Measurements from ENCODE around the gene C11orf68. TPM values are rescaled to one million over a fixed set of nuclear protein-coding genes. Genes with fewer than 3 reads are reported as not detected.

C11orf68 gene
- total RNA-seq, 1 experiment from 2014 or later, result 48.0 TPM

DNA sequence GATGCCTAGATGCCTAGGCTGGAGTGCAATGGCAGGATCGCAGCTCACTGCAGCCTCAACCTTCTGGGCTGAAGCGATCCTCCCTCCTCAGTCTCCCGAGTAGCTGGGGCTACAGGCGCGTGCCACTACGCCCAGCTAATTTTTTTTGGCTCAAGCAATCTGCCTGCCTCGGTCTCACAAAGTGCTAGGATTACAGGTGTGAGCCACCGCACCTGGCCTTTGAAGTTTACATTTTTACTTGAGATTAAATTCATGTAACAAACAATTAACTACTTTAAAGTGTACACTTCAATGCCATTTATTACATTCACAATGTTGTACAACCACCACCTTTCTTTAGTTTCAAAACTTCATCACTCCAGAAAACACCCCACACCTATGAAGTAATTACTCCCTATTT lies 15.1 kb downstream of the C11orf68 start:
- Mint-ChIP-seq H3K4me1 (ENCODE audit: insufficient read depth, unreplicated experiment) (peaks cover 38% of the 10 kb centered on the region), H3K9me3 (ENCODE audit: unreplicated experiment) (no peaks in the 10 kb centered on the region), H3K4me3 (ENCODE audit: unreplicated experiment) (no peak overlapping the region), H3K27ac (ENCODE audit: low read depth, unreplicated experiment) (peak overlapping the region; percentile 21), H3K36me3 (ENCODE audit: insufficient read depth, unreplicated experiment) (no peaks in the 10 kb centered on the region), H3K27me3 (ENCODE audit: insufficient read depth, unreplicated experiment) (no peaks in the 10 kb centered on the region)
- POLR2A ChIA-PET, result interaction anchor here (1.2 kb wide), 1 partner anchor 12 kb away, joined by 3 read pairs; no protein-coding TSS in a partner anchor
- no peak for DNase-seq (ENCODE audit: unreplicated experiment)
- TF ChIP-seq CTCF (IDR thresholded peaks at IDR 0.05; ENCODE audit: unreplicated experiment), result no peak
- intact Hi-C loops (cut with micrococcal nuclease), result no loop called here
- BruUV-seq (replicated peaks), result no TSS peak
- CTCF ChIA-PET, result interaction anchor here (0.6 to 0.7 kb wide), 3 partner anchors 15 to 47 kb away, joined by 3 read pairs; no protein-coding TSS in a partner anchor

GRCh38 chr11:65903068-65903481 lies 15.8 kb downstream of the C11orf68 start:
- CTCF ChIA-PET, result interaction anchor here (0.6 to 1.7 kb wide), 4 partner anchors 14 to 119 kb away, joined by 3 read pairs; no protein-coding TSS in a partner anchor
- Mint-ChIP-seq H3K4me1 (ENCODE audit: insufficient read depth, unreplicated experiment) (peaks cover 38% of the 10 kb centered on the region), H3K27me3 (ENCODE audit: insufficient read depth, unreplicated experiment) (no peaks in the 10 kb centered on the region)

DNA sequence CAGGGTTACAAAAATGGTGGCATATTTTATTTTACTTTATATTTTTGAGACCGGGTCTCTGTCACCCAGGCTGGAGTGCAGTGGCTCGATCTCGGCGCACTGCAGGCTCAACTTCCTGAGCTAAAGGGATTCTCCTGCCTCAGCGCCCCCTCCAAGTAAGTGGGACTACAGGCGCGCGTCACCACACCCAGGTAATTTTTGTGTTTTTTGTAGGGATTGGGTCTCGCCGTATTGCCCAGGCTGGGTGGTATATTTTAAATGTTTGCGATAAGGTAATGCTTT lies 18.0 kb downstream of the C11orf68 start:
- no TSS peak for BruUV-seq (replicated peaks)
- ChIA-PET POLR2A (interaction anchor here (0.6 to 6.4 kb wide), 19 partner anchors 11 to 423 kb away, joined by 3 to 222 read pairs (median 3); partner anchors contain the start of genes BANF1, C11orf68, CCDC85B and CFL1), CTCF (interaction anchor here (0.6 to 2.2 kb wide), 8 partner anchors 10 to 240 kb away, joined by 4 to 17 read pairs (median 4); partner anchors contain the start of genes BANF1 and CCDC85B)
- intact Hi-C loops (cut with micrococcal nuclease), result loop anchor here (1.0 to 2.0 kb wide), 2 partner anchors 14 to 19 kb away; no protein-coding TSS in a partner anchor
- peaks cover 50% of the 10 kb centered on the region for H3K4me1 Mint-ChIP-seq (ENCODE audit: insufficient read depth, unreplicated experiment)
- H3K36me3 Mint-ChIP-seq (ENCODE audit: insufficient read depth, unreplicated experiment), result peaks cover 10% of the 10 kb centered on the region
- H3K4me3 Mint-ChIP-seq (ENCODE audit: unreplicated experiment), result peak overlapping the region; percentile 96
- no peak for TF ChIP-seq CTCF (IDR thresholded peaks at IDR 0.05; ENCODE audit: unreplicated experiment)
- H3K27me3 Mint-ChIP-seq (ENCODE audit: insufficient read depth, unreplicated experiment), result no peaks in the 10 kb centered on the region
- no peaks in the 10 kb centered on the region for H3K9me3 Mint-ChIP-seq (ENCODE audit: unreplicated experiment)
- H3K27ac Mint-ChIP-seq (ENCODE audit: low read depth, unreplicated experiment), result peak overlapping the region; percentile 89
- no peak for DNase-seq (ENCODE audit: unreplicated experiment)

More at GRCh38 chr11:65903068-65903481, 15.8 kb downstream of the C11orf68 start:
- no TSS peak for BruUV-seq (replicated peaks)
- TF ChIP-seq CTCF (IDR thresholded peaks at IDR 0.05; ENCODE audit: unreplicated experiment), result no peak
- H3K4me3 Mint-ChIP-seq (ENCODE audit: unreplicated experiment), result no peak overlapping the region
- H3K36me3 Mint-ChIP-seq (ENCODE audit: insufficient read depth, unreplicated experiment), result no peaks in the 10 kb centered on the region
- no peaks in the 10 kb centered on the region for H3K9me3 Mint-ChIP-seq (ENCODE audit: unreplicated experiment)
- peak; percentile 59 for DNase-seq (ENCODE audit: unreplicated experiment)
- intact Hi-C loops (cut with micrococcal nuclease), result no loop called here
- H3K27ac Mint-ChIP-seq (ENCODE audit: low read depth, unreplicated experiment), result peak overlapping the region; percentile 51
- POLR2A ChIA-PET, result interaction anchor here (0.6 to 5.4 kb wide), 3 partner anchors 10 to 190 kb away, joined by 3 to 122 read pairs (median 4); no protein-coding TSS in a partner anchor

DNA sequence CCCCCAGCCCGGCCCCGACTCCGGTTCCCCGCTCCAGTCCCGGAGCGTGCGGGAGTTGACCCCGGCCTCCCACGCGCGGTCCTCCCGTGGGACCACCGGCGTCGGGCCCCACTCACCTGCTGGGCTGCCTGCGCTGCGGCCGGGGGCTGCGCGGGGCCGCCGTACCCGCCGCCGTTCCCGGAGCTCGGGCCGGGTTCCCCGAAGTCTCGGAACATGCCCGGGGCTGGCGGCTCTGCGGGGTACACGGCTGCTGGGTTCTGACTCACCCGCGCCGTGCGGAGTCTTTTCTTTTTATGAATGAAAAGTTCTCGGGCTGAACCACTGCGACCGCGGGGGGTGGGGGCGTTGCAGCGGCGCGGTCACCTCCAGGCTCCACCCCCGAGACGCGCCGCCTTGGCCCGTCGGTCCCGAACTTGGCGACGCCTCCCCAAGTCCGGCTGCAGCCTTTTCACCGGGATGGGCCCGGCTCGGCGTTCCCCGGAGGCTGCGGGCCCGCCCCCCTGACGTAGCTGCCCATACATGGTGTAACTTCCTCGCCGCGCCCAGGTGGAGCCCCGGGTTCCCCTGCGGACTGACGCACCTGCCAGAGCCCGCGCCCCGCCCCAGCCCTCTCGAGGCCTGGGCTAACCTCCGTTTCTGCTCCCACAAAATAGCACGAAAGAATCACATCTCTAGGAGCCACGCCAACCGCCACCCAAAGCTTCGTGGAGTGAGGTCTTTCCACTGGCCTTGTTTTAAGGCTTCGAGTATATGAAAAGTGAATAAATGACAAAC lies 18.6 kb downstream of the C11orf68 start, which contains the start of gene FOSL1:
TSS of gene FOSL1 (minus strand) at position 264 of the 774 bp plus-strand sequence. CDS start at position 215, 49 bp downstream.
- Mint-ChIP-seq H3K27me3 (ENCODE audit: insufficient read depth, unreplicated experiment) (no peaks in the 10 kb centered on the region), H3K4me3 (ENCODE audit: unreplicated experiment) (peak within 1 kb of the TSS; percentile 96), H3K4me1 (ENCODE audit: insufficient read depth, unreplicated experiment) (peaks cover 56% of the 10 kb centered on the region), H3K9me3 (ENCODE audit: unreplicated experiment) (no peaks in the 10 kb centered on the region), H3K27ac (ENCODE audit: low read depth, unreplicated experiment) (peak within 1 kb of the TSS; percentile 89), H3K36me3 (ENCODE audit: insufficient read depth, unreplicated experiment) (peaks cover 16% of the 10 kb centered on the region)
- POLR2A ChIA-PET, result interaction anchor here (0.6 to 6.4 kb wide), 21 partner anchors 11 to 423 kb away, joined by 3 to 222 read pairs (median 3); partner anchors contain the start of genes BANF1, C11orf68, CCDC85B and CFL1
- intact Hi-C loops (cut with micrococcal nuclease), result loop anchor here (1.0 to 2.0 kb wide), 2 partner anchors 14 to 20 kb away; no protein-coding TSS in a partner anchor
- no peak for TF ChIP-seq CTCF (IDR thresholded peaks at IDR 0.05; ENCODE audit: unreplicated experiment)
- BruUV-seq (replicated peaks), result no TSS peak
- peak; percentile 97 for DNase-seq (ENCODE audit: unreplicated experiment)
- CTCF ChIA-PET, result interaction anchor here (1.0 to 2.2 kb wide), 7 partner anchors 10 to 102 kb away, joined by 4 to 17 read pairs (median 5); partner anchors contain the start of genes BANF1 and CCDC85B
